Activated naive CD4-positive, alpha-beta T cell treated with anti-CD3 and anti-CD28 coated beads, Interleukin-2, amount 50 U/mL, for 24 hours (primary cell): ENCODE data around the gene IZUMO1R.
"Not testable (repeated sequence)": the region's sequence is repeated elsewhere in the genome, so short reads cannot be mapped to it uniquely, and the experiment has no call there.

Experiments used
- H3K27ac Mint-ChIP-seq: one replicate; pipeline ENCODE4 v1.8.0; 2021; ENCODE audit warnings: mild to moderate bottlenecking, mixed read lengths
- H3K27me3 Mint-ChIP-seq: one replicate; pipeline ENCODE4 v1.8.0; 2021; ENCODE audit warnings: mixed read lengths
- H3K36me3 Mint-ChIP-seq: one replicate; pipeline ENCODE4 v1.8.0; 2021; ENCODE audit warnings: mixed read lengths
- H3K4me1 Mint-ChIP-seq: one replicate; pipeline ENCODE4 v1.8.0; 2021; ENCODE audit warnings: mixed read lengths
- H3K4me3 Mint-ChIP-seq: one replicate; pipeline ENCODE4 v1.8.0; 2021; ENCODE audit warnings: mild to moderate bottlenecking, mixed read lengths
- H3K9me3 Mint-ChIP-seq: one replicate; pipeline ENCODE4 v1.8.0; 2021; ENCODE audit warnings: mixed read lengths

Gene IZUMO1R

DNA sequence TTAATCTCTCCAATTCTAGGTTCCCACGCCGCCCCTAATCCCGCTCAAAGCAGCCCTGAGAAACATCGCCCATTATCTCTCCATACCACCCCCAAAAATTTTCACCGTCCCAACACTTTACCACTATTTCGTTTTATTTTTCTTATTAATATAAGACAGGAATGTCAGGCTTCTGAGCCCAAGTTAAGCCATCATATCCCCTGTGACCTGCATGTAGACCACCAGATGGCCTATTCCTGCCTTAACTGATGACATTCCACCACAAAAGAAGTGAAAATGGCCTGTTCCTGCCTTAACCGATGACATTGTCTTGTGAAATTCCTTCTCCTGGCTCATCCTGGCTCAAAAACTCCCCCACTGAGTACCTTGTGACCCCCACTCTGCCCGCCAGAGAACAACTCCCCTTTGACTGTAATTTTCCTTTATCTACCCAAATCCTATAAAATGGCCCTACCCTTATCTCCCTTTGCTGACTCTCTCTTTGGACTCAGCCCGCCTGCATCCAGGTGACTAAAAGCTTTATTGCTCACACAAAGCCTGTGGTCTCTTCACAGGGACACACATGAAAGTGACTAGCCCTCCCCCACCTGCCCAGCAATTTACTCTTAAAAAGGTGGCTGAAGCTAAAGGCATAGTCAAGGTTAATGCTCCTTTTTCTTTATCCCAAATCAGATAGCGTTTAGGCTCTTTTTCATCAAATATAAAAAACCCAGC lies 46.6 kb downstream of the IZUMO1R start:
- H3K27ac Mint-ChIP-seq, H3K36me3 Mint-ChIP-seq, H3K4me3 Mint-ChIP-seq, H3K4me1 Mint-ChIP-seq, H3K9me3 Mint-ChIP-seq, H3K27me3 Mint-ChIP-seq: not testable (repeated sequence)
